PC-3 (cell line): ENCODE results near the gene RNF19B. TPM values are rescaled to one million over a fixed set of nuclear protein-coding genes. Genes with fewer than 3 reads are reported as not detected.

Experiments
- ATAC-seq: fragments of 200-7000 bp; cut with Tn5 transposase; 2 replicates; pipeline ENCODE4 v1.9.1; 2020; ENCODE audit warnings: mild to moderate bottlenecking, moderate library complexity
- BruUV-seq: library from RNA; stranded (reverse); fragments of 400-500 nt; replicated peaks from 2 replicates; lab custom pipeline; 2021; lab: Mats Ljungman, UMichigan
- CTCF ChIA-PET: fragments of 300-600 bp; sonication (Branson Sonifier 250); formaldehyde crosslinking; loops from one replicate; lab custom pipeline; 2022; ENCODE audit warnings: antibody characterized with exemption; lab: Charles Lee
- POLR2A ChIA-PET: fragments of 300-600 bp; sonication (Branson Sonifier 250); formaldehyde crosslinking; loops from one replicate; lab custom pipeline; 2022; ENCODE audit warnings: antibody characterized with exemption; ENCODE audit not compliant: unreplicated experiment; lab: Charles Lee
- DNase-seq: peaks from one replicate; pipeline ENCODE4 v3.0.0-alpha.2; 2015
- H2AFZ ChIP-seq: fragments of 300-600 bp; sonication (generic); 2 replicates; pipeline ENCODE4 v1.6.0; 2016; ENCODE audit warnings: antibody characterized with exemption, low read length
- H3F3A ChIP-seq: fragments of 300-600 bp; sonication (generic); one replicate; pipeline ENCODE4 v1.6.0; 2017; ENCODE audit warnings: antibody characterized with exemption, low read length, control low read depth, mild to moderate bottlenecking; ENCODE audit not compliant: unreplicated experiment
- H3K27ac ChIP-seq: fragments of 300-600 bp; sonication (generic); 2 replicates; pipeline ENCODE4 v1.5.1; 2016; ENCODE audit warnings: mild to moderate bottlenecking, low read length
- H3K27me3 ChIP-seq: fragments of 300-600 bp; sonication (generic); 2 replicates; pipeline ENCODE4 v1.6.1; 2016; ENCODE audit warnings: low read length, mixed read lengths
- H3K36me3 ChIP-seq: fragments of 300-600 bp; sonication (generic); 2 replicates; pipeline ENCODE4 v1.6.1; 2016; ENCODE audit warnings: low read depth, mixed run types, low read length, mixed read lengths
- H3K4me1 ChIP-seq: fragments of 300-600 bp; sonication (generic); 2 replicates; pipeline ENCODE4 v1.5.1; 2016; ENCODE audit warnings: low read length; ENCODE audit not compliant: insufficient read depth
- H3K4me2 ChIP-seq: fragments of 300-600 bp; sonication (generic); 2 replicates; pipeline ENCODE4 v1.6.0; 2016; ENCODE audit warnings: low read length
- H3K4me3 ChIP-seq: fragments of 300-600 bp; sonication (generic); 2 replicates; pipeline ENCODE4 v1.5.1; 2016; ENCODE audit warnings: mild to moderate bottlenecking, low read length, mixed read lengths
- H3K79me2 ChIP-seq: fragments of 300-600 bp; sonication (generic); 2 replicates; pipeline ENCODE4 v1.6.1; 2017; ENCODE audit warnings: low read length, mixed read lengths
- H3K9ac ChIP-seq: fragments of 300-600 bp; sonication (generic); 2 replicates; pipeline ENCODE4 v1.6.0; 2016; ENCODE audit warnings: mild to moderate bottlenecking, low read length
- H3K9me2 ChIP-seq: fragments of 300-600 bp; sonication (generic); replicated peaks from 2 replicates; pipeline ENCODE4 v1.6.1; 2016; ENCODE audit warnings: mixed run types, low read length, mixed read lengths
- H3K9me3 ChIP-seq: fragments of 300-600 bp; sonication (generic); 2 replicates; pipeline ENCODE4 v1.6.1; 2016; ENCODE audit warnings: low read length, mixed read lengths
- H4K20me1 ChIP-seq: fragments of 300-600 bp; sonication (generic); 2 replicates; pipeline ENCODE4 v1.6.1; 2016; ENCODE audit warnings: low read length, mixed read lengths
- CTCF ChIP-seq: fragments of 300-600 bp; sonication (generic); conservative IDR thresholded peaks from 2 replicates; pipeline ENCODE4 v1.5.1; 2017; ENCODE audit warnings: antibody characterized with exemption, low read depth, mild to moderate bottlenecking, low read length
- EZH2 ChIP-seq: fragments of 300-600 bp; sonication (generic); IDR thresholded peaks from one replicate; pipeline ENCODE4 v1.6.1; 2017; ENCODE audit warnings: antibody characterized with exemption, mild to moderate bottlenecking, low read length; ENCODE audit not compliant: unreplicated experiment
- EZH2phosphoT487 ChIP-seq: fragments of 300-600 bp; sonication (generic); IDR thresholded peaks from 2 replicates; pipeline ENCODE4 v1.6.1; 2018; ENCODE audit warnings: mild to moderate bottlenecking, antibody characterized with exemption, low read length, borderline replicate concordance
- intact Hi-C: fragments of 100-400 bp; cut with micrococcal nuclease; formaldehyde crosslinking; loops from 2 replicates; pipeline ENCODE4 v1.9.0; 2023
- total RNA-seq: library from RNA; depleted of rRNA; stranded (reverse); fragments of >200 nt; gene quantifications from 2 replicates; pipeline ENCODE4 v1.2.3, GENCODE V29; 2014

Gene RNF19B
- total RNA-seq, 1 experiment from 2014 or later = 17.9 TPM

- Histone ChIP-seq H3K9me3 (no peaks in the 10 kb centered on the region), H3K4me1 (no peaks in the 10 kb centered on the region), H3F3A (no peaks in the 10 kb centered on the region), H3K4me2 (no peak overlapping the region), H3K27ac (no peak overlapping the region), H3K79me2 (no peaks in the 10 kb centered on the region), H3K9ac (no peak overlapping the region), H2AFZ (no peak overlapping the region), H3K4me3 (no peak overlapping the region), H3K36me3 (no peaks in the 10 kb centered on the region), H4K20me1 (no peaks in the 10 kb centered on the region), H3K27me3 (no peaks in the 10 kb centered on the region), H3K9me2 (no peaks in the 10 kb centered on the region)
- CTCF ChIA-PET = no interaction called here
- no peak for TF ChIP-seq EZH2phosphoT487
- TF ChIP-seq CTCF = no peak
- TF ChIP-seq EZH2 = no peak
- BruUV-seq = no TSS peak
- intact Hi-C loops = no loop called here
- ATAC-seq = no peak
- POLR2A ChIA-PET = no interaction called here
- no peak for DNase-seq
Observed at GRCh38 chr1:32925403-32926162, 39.0 kb downstream of the RNF19B start.

GRCh38 chr1:32924881-32925344 is 39.7 kb downstream of the RNF19B start:
- no peaks in the 10 kb centered on the region for H3F3A ChIP-seq
- TF ChIP-seq CTCF (no peak), EZH2 (no peak), EZH2phosphoT487 (no peak)
- H3K9me3 ChIP-seq = no peaks in the 10 kb centered on the region
- POLR2A ChIA-PET = no interaction called here
- no peaks in the 10 kb centered on the region for H4K20me1 ChIP-seq
- CTCF ChIA-PET = no interaction called here
- no TSS peak for BruUV-seq
- no peaks in the 10 kb centered on the region for H3K9me2 ChIP-seq
- ATAC-seq (no peak), DNase-seq (no peak)
- no peaks in the 10 kb centered on the region; the same call in 1 of the 2 replicates for H3K4me1 ChIP-seq
- H3K9ac ChIP-seq = no peak overlapping the region
- no peak overlapping the region for H3K4me3 ChIP-seq
- intact Hi-C loops = no loop called here
- no peaks in the 10 kb centered on the region for H3K27me3 ChIP-seq
- no peak overlapping the region for H2AFZ ChIP-seq
- no peak overlapping the region for H3K27ac ChIP-seq
- H3K4me2 ChIP-seq = no peak overlapping the region
- H3K79me2 ChIP-seq = no peaks in the 10 kb centered on the region
- H3K36me3 ChIP-seq = no peaks in the 10 kb centered on the region

GRCh38 chr1:32920833-32921232 is 43.8 kb downstream of the RNF19B start:
- intact Hi-C loops = no loop called here
- Histone ChIP-seq H3K4me1 (no peaks in the 10 kb centered on the region; the same call in 1 of the 2 replicates), H3K79me2 (no peaks in the 10 kb centered on the region), H2AFZ (no peak overlapping the region), H3F3A (no peaks in the 10 kb centered on the region), H3K9me3 (no peaks in the 10 kb centered on the region), H3K4me3 (no peak overlapping the region), H3K27ac (no peak overlapping the region), H3K4me2 (no peak overlapping the region), H3K27me3 (no peaks in the 10 kb centered on the region), H3K36me3 (no peaks in the 10 kb centered on the region), H3K9ac (no peak overlapping the region), H4K20me1 (no peaks in the 10 kb centered on the region), H3K9me2 (no peaks in the 10 kb centered on the region)
- TF ChIP-seq CTCF (no peak), EZH2 (no peak), EZH2phosphoT487 (no peak)
- no peak for DNase-seq
- no TSS peak for BruUV-seq
- no peak for ATAC-seq
- POLR2A ChIA-PET = no interaction called here
- CTCF ChIA-PET = no interaction called here
